Inflammatory macrophage treated with lipopolysaccharide for 1 hour (primary cell): ENCODE measurements around the gene TSPAN15.

ENCODE experiments used
- DNase-seq, 2 donors: peaks; one replicate each; pipeline ENCODE4 v3.0.0-alpha.2; 2020 to 2022

TSPAN15 gene

DNA sequence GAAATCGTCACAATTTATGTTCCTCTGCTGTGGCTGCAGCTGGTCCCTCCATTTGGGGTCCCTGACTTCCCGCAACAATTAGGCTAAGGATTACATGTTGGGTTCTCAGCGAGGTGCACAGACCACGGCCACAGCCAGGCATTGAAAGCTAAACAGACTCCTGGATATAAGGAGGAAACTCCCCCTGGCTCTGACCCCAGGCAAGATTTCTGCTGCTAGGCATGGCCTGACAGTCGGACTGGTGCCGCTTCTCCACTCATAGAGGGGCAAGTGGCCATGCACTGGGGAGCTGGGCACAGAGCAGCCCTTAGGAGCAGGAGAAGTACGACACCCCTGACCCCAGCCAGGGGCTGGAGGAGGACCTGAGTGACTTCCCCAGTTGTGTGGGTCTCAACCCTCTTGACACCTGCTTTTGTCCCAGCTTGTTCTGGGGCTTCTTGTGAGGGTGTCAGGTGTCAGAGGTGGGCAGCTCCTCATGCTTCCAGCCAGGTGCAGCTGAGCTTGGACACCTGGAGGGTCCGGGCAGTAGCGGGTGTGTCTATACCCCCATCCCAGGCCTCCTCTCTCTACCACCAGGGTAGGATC, 38.3 kb downstream of the TSPAN15 start:
- DNase-seq = no peak

DNA sequence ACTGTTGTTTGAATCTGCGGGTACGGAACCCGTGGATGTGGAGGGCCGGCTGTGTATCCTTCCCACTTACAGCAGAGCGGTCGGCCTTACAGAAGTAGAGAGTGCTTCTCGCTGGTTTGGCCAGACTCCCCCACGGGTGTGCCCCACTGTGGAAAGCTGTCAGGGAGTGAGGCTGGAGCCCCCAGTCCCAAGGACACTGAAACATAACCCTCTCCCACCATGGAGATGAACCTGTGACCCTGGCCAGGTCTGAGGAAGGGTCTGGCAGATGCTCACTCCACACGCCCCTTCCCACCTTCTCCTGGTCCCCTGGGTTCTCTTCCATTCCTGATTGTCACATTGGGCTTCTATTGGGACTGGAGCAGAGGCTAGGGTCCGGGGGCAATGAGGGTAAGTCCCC, 39.6 kb downstream of the TSPAN15 start:
- DNase-seq = no peak

GRCh38 chr10:69491611-69492010, 40.3 kb downstream of the TSPAN15 start:
- DNase-seq = no peak

- no peak for DNase-seq
Observed at GRCh38 chr10:69492091-69492745, 41.0 kb downstream of the TSPAN15 start.

- no peak for DNase-seq
Observed at GRCh38 chr10:69492746-69493462, 41.6 kb downstream of the TSPAN15 start.

- no peak for DNase-seq
Observed at GRCh38 chr10:69494626-69495558, 43.6 kb downstream of the TSPAN15 start.

GRCh38 chr10:69495666-69496065, 44.4 kb downstream of the TSPAN15 start:
- no peak for DNase-seq

DNA sequence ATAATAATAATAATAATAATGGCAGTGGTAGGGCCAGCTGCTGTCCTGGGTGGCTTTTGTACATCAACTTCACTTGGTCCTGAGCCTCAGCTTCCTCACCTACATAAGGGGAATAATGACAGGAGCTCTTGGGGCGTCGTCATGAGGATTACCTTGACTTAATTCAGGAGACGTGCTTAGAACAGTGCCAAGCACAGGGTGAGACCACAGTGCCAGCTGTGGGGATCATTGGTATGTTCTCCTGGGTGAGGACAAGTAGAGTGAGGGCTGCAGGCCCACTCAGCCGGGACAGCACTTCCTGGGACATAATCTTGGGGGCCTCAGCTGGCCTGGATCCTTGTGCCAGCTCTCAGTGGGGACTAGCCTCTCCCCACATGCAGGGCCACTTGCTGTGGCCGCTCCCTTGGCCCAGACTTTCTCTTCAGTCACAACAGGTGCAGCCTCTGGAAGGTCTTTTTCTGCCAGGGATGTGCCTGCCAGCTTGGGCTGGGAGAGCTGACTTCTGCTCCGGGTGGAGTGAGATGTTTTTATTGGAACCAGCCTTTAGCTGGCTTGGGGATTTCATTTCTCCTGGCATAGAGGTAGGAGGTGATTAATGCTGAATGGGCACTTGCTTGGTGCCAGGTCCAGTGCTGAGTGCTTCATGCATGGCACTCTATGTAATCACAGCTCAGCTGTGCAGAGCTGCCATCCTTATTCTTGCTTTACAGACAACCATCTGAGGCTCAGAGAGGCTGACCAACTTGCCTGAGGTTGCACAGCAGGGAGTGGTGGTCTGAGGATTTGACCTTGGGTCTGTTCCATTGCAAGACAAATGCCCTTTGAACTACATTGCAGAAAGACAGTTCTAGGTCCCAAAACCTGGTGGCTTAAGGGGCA, 45.3 kb downstream of the TSPAN15 start:
- no peak for DNase-seq

- DNase-seq = no peak
Observed at GRCh38 chr10:69497231-69497561, 45.9 kb downstream of the TSPAN15 start.

- no peak for DNase-seq
Observed at GRCh38 chr10:69497611-69498390, 46.5 kb downstream of the TSPAN15 start.

DNA sequence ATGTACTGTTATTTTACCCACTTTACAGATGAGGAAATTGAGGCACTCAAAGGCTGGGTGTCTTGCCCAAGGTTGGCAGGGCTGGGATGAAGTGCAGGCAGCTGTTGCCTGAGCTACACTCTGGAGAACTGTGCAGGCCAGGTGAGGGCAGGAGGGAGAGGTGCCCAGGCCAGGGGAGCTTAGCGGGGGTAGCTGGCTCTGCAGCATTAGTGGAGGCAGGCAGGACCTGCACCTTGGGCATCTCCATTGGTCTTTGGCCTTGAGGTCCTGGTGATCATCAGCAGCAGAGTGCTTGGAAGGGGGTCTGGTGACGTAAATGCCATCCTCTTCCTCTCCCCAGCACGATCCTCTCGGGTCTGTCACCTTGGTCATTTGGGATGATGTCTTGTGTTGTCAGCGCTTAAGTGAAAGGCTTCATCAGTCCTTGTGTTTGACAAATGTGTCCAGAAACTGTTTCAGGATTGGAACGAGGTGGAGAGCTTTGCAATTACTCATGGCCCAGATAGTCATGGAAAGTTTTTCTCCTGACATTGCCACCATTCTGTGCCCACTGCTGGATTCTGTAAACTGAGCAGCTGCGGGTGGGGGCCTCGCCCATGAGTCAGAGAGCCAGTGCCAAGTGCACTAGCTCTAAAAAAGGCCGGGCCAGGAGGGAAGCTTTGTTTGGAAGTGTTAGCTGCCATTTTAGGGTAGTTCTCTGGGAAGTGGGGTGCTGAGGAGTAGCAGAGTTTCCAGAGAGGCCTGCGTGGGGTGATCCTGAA, 47.6 kb downstream of the TSPAN15 start:
- DNase-seq = no peak

DNA sequence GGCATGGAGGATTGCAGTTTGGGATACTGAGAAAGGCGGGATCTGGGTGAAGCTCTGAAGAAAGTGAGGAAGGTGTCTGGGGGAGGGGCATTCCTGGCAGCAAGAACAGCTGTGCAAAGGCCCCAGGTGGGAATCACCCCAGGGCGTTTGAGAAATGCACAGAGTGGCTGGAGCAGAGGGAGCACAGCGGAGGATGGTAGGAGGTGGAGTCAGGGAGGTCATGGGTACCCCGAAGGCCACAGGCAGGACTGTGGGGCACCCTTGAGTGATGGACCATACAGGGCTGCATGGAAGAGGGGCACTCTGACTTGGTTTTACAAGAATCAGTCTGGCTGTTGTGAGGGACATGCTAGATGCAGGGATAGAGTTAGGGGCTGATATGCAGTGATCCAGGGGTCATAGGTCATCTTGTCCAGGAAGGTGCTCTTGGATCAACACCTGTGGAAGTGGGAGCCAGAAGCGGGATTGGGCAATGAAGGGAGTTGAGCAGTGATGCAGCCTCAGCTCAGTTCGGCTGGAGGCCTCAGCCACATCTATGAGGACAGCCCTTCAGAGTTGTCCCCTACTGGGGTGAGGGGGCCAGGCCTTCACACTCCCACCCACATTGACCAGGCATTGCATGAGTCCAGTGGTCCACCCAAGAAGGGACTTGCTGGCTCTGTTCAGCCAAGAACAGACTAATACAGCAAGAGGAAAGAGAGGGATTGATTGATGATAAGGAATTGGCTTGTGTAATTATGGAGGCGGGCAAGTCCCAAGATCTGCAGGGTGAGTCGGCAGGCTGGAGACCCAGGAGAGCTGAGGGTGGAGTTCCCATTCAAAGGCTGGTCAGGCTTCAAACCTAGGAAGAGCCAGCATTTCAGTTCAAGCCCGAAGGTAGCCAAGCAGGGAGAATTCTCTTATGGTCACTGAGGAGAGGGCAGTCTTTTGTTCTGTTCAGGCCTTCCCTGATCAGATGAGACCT, 48.7 kb downstream of the TSPAN15 start:
- DNase-seq = no peak

- DNase-seq = no peak
Observed at GRCh38 chr10:69500864-69501468, 49.7 kb downstream of the TSPAN15 start.

- no peak for DNase-seq
Observed at GRCh38 chr10:69501657-69502056, 50.4 kb downstream of the TSPAN15 start.

- no peak for DNase-seq
Observed at GRCh38 chr10:69502589-69502988, 51.3 kb downstream of the TSPAN15 start.

GRCh38 chr10:69503001-69503895, 52.0 kb downstream of the TSPAN15 start:
- no peak for DNase-seq

DNA sequence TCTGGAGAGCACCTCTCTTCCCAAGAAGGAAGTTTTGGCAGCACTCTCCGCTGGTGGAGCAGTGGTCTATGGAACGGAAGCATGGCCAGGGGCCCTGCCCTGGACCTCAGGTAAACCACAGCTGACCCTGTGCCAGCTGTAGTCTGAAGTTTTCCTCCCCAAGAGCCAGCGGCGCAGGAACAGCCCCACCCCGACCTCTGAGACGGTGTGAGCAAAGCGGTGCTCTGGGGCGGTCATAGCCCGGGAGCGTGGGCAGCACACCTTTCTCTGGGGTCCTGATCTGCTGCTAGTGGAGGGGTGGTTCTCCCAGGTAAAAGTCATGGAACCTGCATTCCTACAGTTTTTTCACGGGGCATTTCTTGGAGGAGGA, 52.6 kb downstream of the TSPAN15 start:
- no peak for DNase-seq
